Common myeloid progenitor, CD34-positive (primary cell): Measurements from ENCODE around the gene PPHLN1.
A peak's percentile ranks its signal among the peaks of the same experiment; 100 is the strongest.
"Not testable (repeated sequence)": the region's sequence is repeated elsewhere in the genome, so short reads cannot be mapped to it uniquely, and the experiment has no call there.

Experiments
- CTCF ChIA-PET: fragments of 350-600 bp; sonication (Branson Sonifier 250); formaldehyde crosslinking; loops from one replicate; lab custom pipeline; 2021; ENCODE audit warnings: antibody characterized with exemption; lab: Charles Lee
- POLR2A ChIA-PET: fragments of 350-600 bp; sonication (Branson Sonifier 250); formaldehyde crosslinking; loops from one replicate; lab custom pipeline; 2021; ENCODE audit warnings: antibody characterized with exemption; lab: Charles Lee
- DNase-seq, 3 donors: peaks; one replicate each; pipeline versions ENCODE4 v3.0.0 to v3.0.0-alpha.2; 2013
- H3K27ac ChIP-seq, 2 experiments: 1 replicate in 1 of 2; 2 replicates in 1 of 2; pipeline ENCODE4 v1.7.0; 2013; ENCODE audit warnings: inconsistent platforms in 2 of 2, low read length in 2 of 2, mild to moderate bottlenecking in 2 of 2, low read depth in 1 of 2, moderate library complexity in 1 of 2; ENCODE audit not compliant: severe bottlenecking in 2 of 2, insufficient read depth in 1 of 2, poor library complexity in 1 of 2
- H3K27me3 ChIP-seq, 5 experiments: replicated peaks in 2 of 5; 1 replicate in 3 of 5; 2 replicates in 2 of 5; pipeline versions ENCODE4 v1.6.1 to v1.7.0; 2013; ENCODE audit warnings: low read length in 4 of 5, mild to moderate bottlenecking in 2 of 5, moderate library complexity in 2 of 5, inconsistent platforms in 1 of 5; ENCODE audit not compliant: insufficient read depth in 5 of 5, control insufficient read depth in 4 of 5
- H3K36me3 ChIP-seq, 4 experiments: 1 replicate in 2 of 4; 2 replicates in 2 of 4; pipeline versions ENCODE4 v1.6.1 to v1.7.0; 2013; ENCODE audit warnings: low read length in 3 of 4, control low read depth in 1 of 4, mild to moderate bottlenecking in 1 of 4; ENCODE audit not compliant: control insufficient read depth in 4 of 4, insufficient read depth in 4 of 4
- H3K4me1 ChIP-seq, 4 experiments: 1 replicate in 3 of 4; 2 replicates in 1 of 4; pipeline versions ENCODE4 v1.6.1 to v1.7.1; 2013; ENCODE audit warnings: low read length in 3 of 4, mild to moderate bottlenecking in 3 of 4, control low read depth in 1 of 4, inconsistent platforms in 1 of 4, moderate library complexity in 1 of 4; ENCODE audit not compliant: control insufficient read depth in 4 of 4, insufficient read depth in 4 of 4; ENCODE audit errors: control extremely low read depth in 1 of 4
- H3K4me3 ChIP-seq, 7 experiments: 1 replicate in 4 of 7; 2 replicates in 3 of 7; pipeline versions ENCODE4 v1.5.1 to v1.7.0; 2013; ENCODE audit warnings: mild to moderate bottlenecking in 7 of 7, low read length in 6 of 7, moderate library complexity in 6 of 7, inconsistent platforms in 2 of 7, low read depth in 2 of 7, control low read depth in 1 of 7; ENCODE audit not compliant: insufficient read depth in 4 of 7, control insufficient read depth in 1 of 7; ENCODE audit errors: extremely low read depth in 1 of 7
- H3K9me3 ChIP-seq, 5 experiments: 1 replicate in 4 of 5; 2 replicates in 1 of 5; pipeline versions ENCODE4 v1.6.1 to v1.7.1; 2013; ENCODE audit warnings: low read length in 4 of 5, mild to moderate bottlenecking in 2 of 5, inconsistent platforms in 1 of 5, low read depth in 1 of 5, moderate library complexity in 1 of 5; ENCODE audit not compliant: control insufficient read depth in 4 of 5, insufficient read depth in 2 of 5; ENCODE audit errors: control extremely low read depth in 1 of 5
- WGBS: methylation state at CpG from one replicate; pipeline ENCODE4 v1.1.5; 2013; ENCODE audit not compliant: insufficient coverage; 5-methylcytosine and 5-hydroxymethylcytosine counted together

The PPHLN1 gene

DNA sequence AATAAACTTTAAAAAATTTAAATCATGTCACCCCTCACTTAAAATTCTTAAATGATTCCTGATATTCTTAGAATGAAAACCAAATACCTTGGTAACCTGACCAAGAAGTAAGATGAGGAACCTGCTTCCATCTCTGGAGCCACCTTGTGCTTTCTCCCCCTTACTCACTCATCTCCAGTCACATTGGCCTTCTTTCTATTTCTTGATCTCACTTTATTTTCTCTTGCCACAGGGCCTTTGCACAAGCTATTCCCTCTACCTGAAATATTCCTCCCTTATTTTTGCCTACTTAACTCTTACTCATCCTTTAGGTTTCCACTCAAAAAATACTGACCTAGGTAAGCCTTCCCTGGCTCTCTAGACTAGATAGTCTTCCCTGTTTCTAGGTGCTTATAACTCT, 5.2 kb upstream of the PPHLN1 start:
- H3K27ac ChIP-seq: no peak overlapping the region
- no peaks in the 10 kb centered on the region for H3K27me3 ChIP-seq
- no peak for DNase-seq
- H3K9me3 ChIP-seq: no peaks in the 10 kb centered on the region
- ChIA-PET CTCF (no interaction called here), POLR2A (interaction anchor here (0.7 kb wide), 1 partner anchor 1541 kb away, joined by 3 read pairs; no protein-coding TSS in a partner anchor)
- H3K4me3 ChIP-seq: no peak overlapping the region
- H3K4me1 ChIP-seq: peaks cover 7 to 12% (median 10%) of the 10 kb centered on the region in 4 experiments
- peaks cover 2 to 34% (median 10%) of the 10 kb centered on the region in 4 experiments for H3K36me3 ChIP-seq

DNA sequence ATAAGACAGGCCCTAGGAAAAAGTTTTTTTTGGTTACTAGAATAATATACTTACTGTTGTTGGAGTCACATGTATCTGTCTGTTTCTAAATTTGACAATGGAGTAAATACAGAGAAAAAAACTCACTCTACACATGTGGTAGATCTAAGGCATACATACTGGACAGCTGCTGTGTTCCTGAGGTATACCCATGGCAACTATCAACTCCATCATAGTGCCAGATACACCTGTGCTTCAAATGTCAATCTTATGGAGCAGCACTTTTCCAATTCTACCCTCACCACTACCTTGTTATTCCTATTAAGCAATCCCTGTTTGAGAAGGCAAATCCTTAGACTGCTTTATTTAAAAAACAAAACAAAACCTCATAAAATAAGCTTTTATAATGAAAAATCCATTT, 3.4 kb upstream of the PPHLN1 start:
- Histone ChIP-seq H3K9me3 (no peaks in the 10 kb centered on the region), H3K27ac (no peak overlapping the region), H3K4me1 (peaks cover 12 to 23% (median 19%) of the 10 kb centered on the region in 4 experiments), H3K27me3 (no peaks in the 10 kb centered on the region), H3K4me3 (no peak overlapping the region), H3K36me3 (peaks cover 0 to 25% (median 6%) of the 10 kb centered on the region in 4 experiments)
- ChIA-PET POLR2A (no interaction called here), CTCF (interaction anchor here (1.0 kb wide), 1 partner anchor 15 kb away, joined by 3 read pairs; no protein-coding TSS in a partner anchor)
- DNase-seq: no peak

DNA sequence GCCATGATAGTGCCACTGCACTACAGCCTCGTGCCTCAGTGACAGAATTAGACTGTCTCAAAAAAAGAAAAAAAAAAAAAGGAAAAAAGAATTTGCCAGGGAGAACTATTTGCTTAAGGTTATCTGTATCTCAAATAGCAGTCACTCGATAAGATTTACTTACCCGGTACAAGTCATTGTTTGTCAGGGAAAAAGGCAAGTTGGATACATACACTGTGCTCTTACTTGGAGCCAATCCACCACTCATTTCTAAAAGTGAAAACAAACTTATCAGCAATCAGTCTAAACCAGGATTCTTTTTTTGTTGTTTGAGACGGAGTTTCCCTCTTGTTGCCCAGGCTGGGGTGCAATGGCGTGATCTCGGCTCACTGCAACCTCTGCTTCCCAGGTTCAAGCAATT, 2.1 kb upstream of the PPHLN1 start:
- ChIA-PET POLR2A (no interaction called here), CTCF (no interaction called here)
- 97% methylated on average over 5 of the region's 6 CpGs for WGBS

DNA sequence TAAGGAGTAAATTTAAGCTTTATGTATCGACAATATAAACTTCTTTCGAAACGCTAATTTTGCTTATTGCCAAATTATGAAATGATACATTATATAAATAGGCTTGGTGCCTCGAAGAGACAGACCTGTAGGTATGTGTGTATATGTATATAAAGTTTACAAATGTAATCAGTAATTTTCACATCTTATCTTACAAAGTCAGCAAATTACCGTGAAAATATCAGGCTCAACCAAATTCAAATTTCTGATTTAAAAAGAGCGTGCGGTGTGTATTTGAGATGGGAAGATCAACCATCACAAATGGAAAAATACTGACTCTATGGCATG, 678 bp upstream of the PPHLN1 start:
- Histone ChIP-seq H3K36me3 (peaks cover 0 to 18% (median 3%) of the 10 kb centered on the region in 4 experiments), H3K27ac (peak overlapping the region; percentile 74 to 95), H3K9me3 (no peaks in the 10 kb centered on the region), H3K4me3 (peak overlapping the region in 6 of 7 experiments; percentile 81 to 99 (median 94)), H3K27me3 (no peaks in the 10 kb centered on the region), H3K4me1 (peaks cover 16 to 43% (median 31%) of the 10 kb centered on the region in 4 experiments)
- WGBS: no CpG with 5 or more reads among the region's 7 CpGs
- ChIA-PET CTCF (interaction anchor here (1.0 to 2.5 kb wide), 2 partner anchors 46 to 301 kb away, joined by 4 to 6 read pairs; no protein-coding TSS in a partner anchor), POLR2A (interaction anchor here (1.0 kb wide), 1 partner anchor 34 kb away, joined by 3 read pairs; no protein-coding TSS in a partner anchor)
- DNase-seq: no peak

More for the DNA sequence above, 2.1 kb upstream of the PPHLN1 start:
- no peak overlapping the region for H3K27ac ChIP-seq
- DNase-seq: no peak
- H3K9me3 ChIP-seq: no peaks in the 10 kb centered on the region
- H3K4me3 ChIP-seq: no peak overlapping the region
- H3K27me3 ChIP-seq: no peaks in the 10 kb centered on the region
- H3K4me1 ChIP-seq: peaks cover 16 to 34% (median 24%) of the 10 kb centered on the region in 4 experiments
- peaks cover 0 to 22% (median 3%) of the 10 kb centered on the region in 4 experiments for H3K36me3 ChIP-seq

DNA sequence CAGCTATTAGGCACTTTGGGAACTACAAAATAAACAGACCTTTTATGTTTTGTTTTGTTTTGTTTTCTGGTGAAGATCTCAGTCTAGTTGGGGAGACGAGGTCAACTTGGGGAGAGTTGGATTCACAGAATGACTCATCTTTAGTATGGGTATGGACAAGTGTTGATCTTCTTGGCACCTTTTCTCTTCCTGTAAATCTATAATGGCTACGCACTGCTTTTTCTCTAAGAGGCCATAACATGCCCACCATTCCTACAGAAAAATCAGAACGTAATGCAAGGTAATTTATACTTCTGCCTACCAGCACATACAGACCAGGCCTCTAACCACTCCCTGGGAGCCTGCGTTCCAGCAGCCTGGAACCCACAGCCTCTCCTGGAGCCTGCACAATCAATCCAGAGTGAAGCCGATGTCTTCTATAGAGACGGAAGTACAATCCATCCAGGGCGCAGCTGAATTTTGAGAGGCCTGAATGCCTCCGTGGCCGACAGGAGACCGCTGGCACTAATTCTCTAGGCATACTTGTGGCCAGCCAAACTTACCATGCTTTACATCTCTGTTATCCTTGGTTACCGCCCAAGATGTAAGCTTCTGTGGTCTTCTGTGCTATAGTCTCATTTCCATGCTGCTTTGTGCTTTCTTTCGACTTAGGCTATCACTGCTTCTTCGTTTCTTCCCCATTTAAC, 717 bp downstream of the PPHLN1 start:
- CTCF ChIA-PET: interaction anchor here (1.1 to 2.5 kb wide), 4 partner anchors 45 to 199 kb away, joined by 3 to 6 read pairs (median 4); no protein-coding TSS in a partner anchor
- no peaks in the 10 kb centered on the region for H3K9me3 ChIP-seq
- WGBS: 16% methylated on average over 11 of the region's 13 CpGs
- peaks cover 16 to 51% (median 31%) of the 10 kb centered on the region in 4 experiments for H3K4me1 ChIP-seq
- H3K27me3 ChIP-seq: no peaks in the 10 kb centered on the region
- POLR2A ChIA-PET: interaction anchor here (1.1 kb wide), 2 partner anchors 45 to 84 kb away, joined by 3 read pairs; no protein-coding TSS in a partner anchor
- peak overlapping the region; percentile 74 to 95 for H3K27ac ChIP-seq
- peak overlapping the region; percentile 81 to 99 (median 94) for H3K4me3 ChIP-seq
- peaks cover 0 to 10% (median 3%) of the 10 kb centered on the region in 4 experiments for H3K36me3 ChIP-seq
- peak; percentile 13 to 54 (median 38) for DNase-seq

DNA sequence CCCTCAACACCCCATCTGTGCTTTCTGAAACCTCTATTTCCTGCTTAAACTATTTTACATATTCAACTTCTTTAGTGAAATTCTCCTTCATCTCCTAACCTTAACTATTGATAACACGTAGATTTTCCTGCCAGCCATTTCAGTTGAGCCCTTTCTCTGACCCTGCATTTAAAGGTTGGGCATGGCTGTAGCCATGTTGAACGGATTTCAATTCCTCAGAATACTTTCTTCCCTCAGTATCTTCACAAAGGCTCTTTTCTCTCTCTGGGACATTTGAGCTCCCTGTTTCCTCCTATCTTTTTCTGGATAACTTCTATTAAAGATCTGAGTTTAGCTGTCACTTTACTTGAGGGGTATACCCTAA, 1.2 kb downstream of the PPHLN1 start:
- no peak for DNase-seq
- Histone ChIP-seq H3K4me3 (peak overlapping the region in 6 of 7 experiments; percentile 81 to 99 (median 94)), H3K9me3 (no peaks in the 10 kb centered on the region), H3K27ac (peak overlapping the region in 1 of 2 experiments; percentile 95), H3K27me3 (no peaks in the 10 kb centered on the region), H3K36me3 (peaks cover 0 to 10% (median 3%) of the 10 kb centered on the region in 4 experiments), H3K4me1 (peaks cover 16 to 55% (median 34%) of the 10 kb centered on the region in 4 experiments)
- WGBS: 69% methylated on average over 2 of the region's 2 CpGs
- POLR2A ChIA-PET: interaction anchor here (1.1 kb wide), 1 partner anchor 85 kb away, joined by 3 read pairs; no protein-coding TSS in a partner anchor
- CTCF ChIA-PET: interaction anchor here (1.1 to 2.5 kb wide), 4 partner anchors 44 to 199 kb away, joined by 3 to 6 read pairs (median 4); no protein-coding TSS in a partner anchor

DNA sequence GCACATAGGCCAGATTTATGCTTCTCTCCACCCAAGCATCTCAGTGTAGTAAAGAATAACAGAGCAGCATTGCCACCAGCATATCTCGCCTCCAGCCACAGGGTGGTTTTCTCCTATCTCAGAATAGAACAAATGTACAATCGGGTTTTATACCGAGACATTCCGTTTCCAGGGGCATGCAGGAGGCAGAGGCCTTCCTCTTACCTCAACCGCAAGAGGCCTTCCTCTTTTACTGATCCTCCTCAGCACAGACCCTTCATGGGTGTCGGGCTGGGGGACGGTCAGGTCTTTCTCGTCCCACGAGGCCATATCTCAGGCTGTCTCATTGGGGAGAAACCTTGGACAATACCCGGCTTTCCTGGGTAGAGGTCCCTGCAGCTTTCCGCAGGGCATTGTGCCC, 4.1 kb downstream of the PPHLN1 start:
- H3K36me3 ChIP-seq, POLR2A ChIA-PET, H3K9me3 ChIP-seq, H3K27me3 ChIP-seq, H3K27ac ChIP-seq: not testable (repeated sequence)
- CTCF ChIA-PET: interaction anchor here (3.1 kb wide), 1 partner anchor 203 kb away, joined by 20 read pairs; no protein-coding TSS in a partner anchor
- H3K4me3 ChIP-seq: peak overlapping the region in 1 of 7 experiments; percentile 17
- WGBS: 22% methylated on average over 11 of the region's 11 CpGs
- DNase-seq: peak; percentile 20 to 82 (median 71)
- peaks cover 14 to 64% (median 30%) of the 10 kb centered on the region in 4 experiments for H3K4me1 ChIP-seq
